Keratinocyte (primary cell): Measurements from ENCODE around the gene TBRG4.

Experiments
- EZH2 ChIP-seq: IDR thresholded peaks from one replicate; pipeline ENCODE4 v1.6.1; 2012; ENCODE audit warnings: inconsistent platforms, mild to moderate bottlenecking, low read length, moderate library complexity
- TF ChIP-seq, protein P1 (sequence below), 3 experiments: IDR thresholded peaks in 1 of 3; conservative IDR thresholded peaks in 1 of 3; optimal IDR thresholded peaks in 1 of 3; 2 replicates in 2 of 3; 3 replicates in 1 of 3; pipeline versions ENCODE3 to v1.5.1; 2011; ENCODE audit warnings: low read length in 3 of 3, mild to moderate bottlenecking in 3 of 3, moderate library complexity in 2 of 3, control low read depth in 1 of 3, inconsistent platforms in 1 of 3; ENCODE audit not compliant: insufficient read depth in 2 of 3; ENCODE audit errors: extremely low read depth in 1 of 3

DNA sequence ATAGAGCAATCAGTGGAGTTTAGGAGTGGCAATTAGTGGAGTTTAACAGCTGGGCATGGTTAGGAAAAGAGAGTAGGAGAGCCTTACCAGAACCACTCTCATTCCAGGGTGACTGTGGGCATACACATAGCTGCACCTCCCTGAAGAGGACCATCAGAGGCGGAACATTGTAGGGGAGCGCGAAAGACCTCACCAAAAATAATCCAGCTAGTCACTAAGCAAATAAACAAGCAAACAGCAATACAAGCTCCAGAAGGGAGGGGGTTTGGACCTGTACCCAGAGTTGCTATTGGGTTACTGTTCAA, 18.6 kb downstream of the TBRG4 start:
- TF ChIP-seq, protein P1, sequence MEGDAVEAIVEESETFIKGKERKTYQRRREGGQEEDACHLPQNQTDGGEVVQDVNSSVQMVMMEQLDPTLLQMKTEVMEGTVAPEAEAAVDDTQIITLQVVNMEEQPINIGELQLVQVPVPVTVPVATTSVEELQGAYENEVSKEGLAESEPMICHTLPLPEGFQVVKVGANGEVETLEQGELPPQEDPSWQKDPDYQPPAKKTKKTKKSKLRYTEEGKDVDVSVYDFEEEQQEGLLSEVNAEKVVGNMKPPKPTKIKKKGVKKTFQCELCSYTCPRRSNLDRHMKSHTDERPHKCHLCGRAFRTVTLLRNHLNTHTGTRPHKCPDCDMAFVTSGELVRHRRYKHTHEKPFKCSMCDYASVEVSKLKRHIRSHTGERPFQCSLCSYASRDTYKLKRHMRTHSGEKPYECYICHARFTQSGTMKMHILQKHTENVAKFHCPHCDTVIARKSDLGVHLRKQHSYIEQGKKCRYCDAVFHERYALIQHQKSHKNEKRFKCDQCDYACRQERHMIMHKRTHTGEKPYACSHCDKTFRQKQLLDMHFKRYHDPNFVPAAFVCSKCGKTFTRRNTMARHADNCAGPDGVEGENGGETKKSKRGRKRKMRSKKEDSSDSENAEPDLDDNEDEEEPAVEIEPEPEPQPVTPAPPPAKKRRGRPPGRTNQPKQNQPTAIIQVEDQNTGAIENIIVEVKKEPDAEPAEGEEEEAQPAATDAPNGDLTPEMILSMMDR (optimal IDR thresholded peaks at IDR 0.05 in 1 of 3, IDR thresholded peaks at IDR 0.05 in 1 of 3, conservative IDR thresholded peaks at IDR 0.05 in 1 of 3; ENCODE audit: extremely low read depth in 1 of 3, insufficient read depth in 2 of 3, low read length in 3 of 3): no peak
- TF ChIP-seq EZH2: no peak
